HG03025 (cell line): ENCODE data around the gene GCAT.
A peak's percentile ranks its signal among the peaks of the same experiment; 100 is the strongest.

ENCODE experiments used
- ATAC-seq: cut with Tn5 transposase; IDR thresholded peaks from one replicate; pipeline ENCODE4 v1.9.1; 2021; ENCODE audit warnings: mild to moderate bottlenecking, moderate library complexity; ENCODE audit not compliant: unreplicated experiment, low FRiP score

The GCAT gene

GRCh38 chr22:37807410-37808293, at the start of gene GCAT:
Gene GCAT, plus strand, starts transcription at chr22:37807934. Its CDS starts 34 bp downstream, at chr22:37807968.
- peak; percentile 51 for ATAC-seq

DNA sequence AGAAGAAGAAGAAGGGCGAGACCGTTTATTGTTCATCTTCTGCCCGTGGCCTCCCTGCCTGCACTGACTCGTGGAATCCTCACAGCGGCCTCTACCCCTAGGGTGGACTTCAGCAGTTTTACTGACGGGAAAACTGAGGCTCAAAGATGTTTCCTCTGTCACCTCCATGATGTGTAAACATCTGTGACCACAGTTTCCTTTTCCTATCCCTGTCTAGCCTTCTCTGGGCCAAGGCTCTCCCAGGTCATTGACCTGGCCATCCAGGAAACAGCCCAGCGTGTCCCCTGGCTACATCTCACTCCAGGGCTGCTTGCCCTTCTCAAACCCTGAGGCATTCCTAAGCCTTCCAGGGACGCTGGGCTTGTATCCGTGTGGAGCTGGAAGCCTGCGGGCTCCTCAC, 49.0 kb upstream of the GCAT start:
- ATAC-seq, result no peak

- no peak for ATAC-seq
Observed at GRCh38 chr22:37759281-37759680, 48.5 kb upstream of the GCAT start.

DNA sequence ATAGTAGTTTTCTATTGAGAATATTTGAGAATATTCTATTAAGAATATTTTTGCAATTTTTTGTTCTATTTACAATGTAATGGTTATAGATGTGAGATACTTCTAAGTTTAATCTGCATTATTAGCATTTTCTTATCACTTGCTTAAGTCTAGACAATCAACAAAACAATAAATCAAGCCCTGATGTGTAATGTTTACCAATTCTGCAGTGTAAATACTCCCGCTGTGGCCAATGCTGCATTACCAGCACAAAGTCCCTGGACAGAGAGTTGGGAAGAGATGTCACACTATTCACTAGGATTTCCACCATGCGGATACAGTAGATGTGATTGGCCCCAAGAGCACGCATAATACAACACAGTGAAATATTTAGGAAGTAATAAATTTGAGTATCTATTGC, 47.6 kb upstream of the GCAT start:
- ATAC-seq, result no peak

GRCh38 chr22:37762389-37762836, 45.3 kb upstream of the GCAT start:
- ATAC-seq, result no peak

GRCh38 chr22:37763012-37763411, 44.7 kb upstream of the GCAT start:
- ATAC-seq, result no peak

DNA sequence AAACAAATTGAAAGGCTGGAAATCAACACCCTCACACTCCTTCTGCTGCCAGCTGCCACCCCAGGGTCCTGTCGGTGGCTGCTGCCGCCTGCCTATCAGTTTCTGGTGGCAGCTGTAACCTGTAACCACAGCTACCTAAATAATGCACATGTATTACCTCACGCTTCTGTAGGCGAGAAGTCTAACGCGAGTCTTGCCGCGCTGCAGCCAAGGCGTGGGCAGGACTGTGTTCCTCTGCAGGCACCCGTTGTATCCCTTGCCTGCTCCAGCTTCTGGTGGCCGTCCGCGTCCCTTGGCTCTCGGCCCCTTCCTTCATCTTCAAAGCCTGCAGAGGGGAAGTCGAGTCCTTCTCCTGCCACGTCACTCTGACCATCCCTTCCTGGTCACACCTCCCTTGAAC, 44.1 kb upstream of the GCAT start:
- no peak for ATAC-seq

GRCh38 chr22:37764622-37765021, 43.1 kb upstream of the GCAT start:
- ATAC-seq, result no peak

DNA sequence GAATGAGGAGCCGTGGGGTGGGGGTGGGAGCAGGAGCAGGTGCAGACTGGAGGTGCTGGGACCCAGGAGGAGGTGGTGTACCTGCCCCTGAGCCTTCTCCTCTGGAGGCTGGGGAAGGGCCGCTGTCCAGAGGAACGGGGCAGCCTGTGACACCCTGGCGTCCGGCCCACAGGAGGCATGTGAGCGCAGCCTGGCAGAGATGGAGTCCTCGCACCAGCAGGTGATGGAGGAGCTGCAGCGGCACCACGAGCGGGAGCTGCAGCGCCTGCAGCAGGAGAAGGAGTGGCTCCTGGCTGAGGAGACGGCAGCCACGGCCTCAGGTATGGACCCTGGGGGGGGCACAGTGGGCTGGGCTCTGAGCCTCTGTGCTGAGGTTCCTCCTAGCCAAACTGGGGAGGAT, 42.2 kb upstream of the GCAT start:
- no peak for ATAC-seq

DNA sequence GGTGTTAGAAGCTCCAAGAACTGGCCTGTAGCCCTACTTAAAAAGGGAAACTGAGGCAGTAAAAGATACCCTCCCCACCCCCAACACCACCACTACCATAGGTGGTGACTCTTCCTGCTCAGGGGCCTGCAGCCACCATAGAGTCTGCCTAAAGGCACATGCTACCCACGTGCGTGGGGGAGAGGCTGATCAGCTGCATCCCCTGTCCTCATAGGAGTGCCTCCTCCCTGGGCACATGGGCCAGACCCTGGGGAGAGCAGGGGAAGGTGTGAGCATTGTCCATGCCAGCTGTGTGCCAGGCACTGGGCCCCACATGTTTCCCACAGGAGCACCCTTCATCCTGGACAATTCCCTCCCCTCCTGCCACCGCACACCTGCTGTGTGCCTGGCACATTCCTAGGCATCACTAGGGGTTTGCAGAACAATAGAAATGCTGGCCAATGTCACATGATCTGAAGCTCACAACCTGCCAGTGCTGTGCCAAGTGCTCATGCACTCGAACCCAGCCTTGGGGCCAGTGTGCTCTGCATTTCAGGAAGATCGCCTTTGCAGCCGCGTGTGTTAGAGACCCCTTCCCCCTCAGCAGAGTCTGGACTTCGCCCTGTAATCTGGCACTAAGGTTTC, 41.7 kb upstream of the GCAT start:
- no peak for ATAC-seq

GRCh38 chr22:37768273-37768672, 39.5 kb upstream of the GCAT start:
- no peak for ATAC-seq

GRCh38 chr22:37769056-37769455, 38.7 kb upstream of the GCAT start:
- no peak for ATAC-seq

DNA sequence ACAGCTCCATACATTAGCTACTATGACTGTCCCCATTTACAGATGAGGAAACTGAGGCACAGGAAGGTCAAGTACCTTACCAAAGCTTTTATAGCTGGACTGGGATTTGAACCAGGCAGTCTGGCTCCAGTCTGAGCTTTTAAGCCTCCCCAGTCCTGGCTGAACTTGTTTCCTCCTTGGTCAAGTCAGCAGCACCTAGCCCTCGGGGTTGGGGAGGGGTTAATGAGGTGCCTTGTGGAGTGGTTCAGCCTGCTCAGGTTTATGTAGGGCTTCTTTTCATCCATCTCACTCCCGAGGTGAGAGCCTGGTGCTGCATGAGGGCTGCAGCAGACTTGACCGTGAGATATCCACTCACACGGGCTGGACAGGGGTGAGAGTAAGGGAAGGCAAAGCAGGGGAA, 36.7 kb upstream of the GCAT start:
- ATAC-seq, result no peak

DNA sequence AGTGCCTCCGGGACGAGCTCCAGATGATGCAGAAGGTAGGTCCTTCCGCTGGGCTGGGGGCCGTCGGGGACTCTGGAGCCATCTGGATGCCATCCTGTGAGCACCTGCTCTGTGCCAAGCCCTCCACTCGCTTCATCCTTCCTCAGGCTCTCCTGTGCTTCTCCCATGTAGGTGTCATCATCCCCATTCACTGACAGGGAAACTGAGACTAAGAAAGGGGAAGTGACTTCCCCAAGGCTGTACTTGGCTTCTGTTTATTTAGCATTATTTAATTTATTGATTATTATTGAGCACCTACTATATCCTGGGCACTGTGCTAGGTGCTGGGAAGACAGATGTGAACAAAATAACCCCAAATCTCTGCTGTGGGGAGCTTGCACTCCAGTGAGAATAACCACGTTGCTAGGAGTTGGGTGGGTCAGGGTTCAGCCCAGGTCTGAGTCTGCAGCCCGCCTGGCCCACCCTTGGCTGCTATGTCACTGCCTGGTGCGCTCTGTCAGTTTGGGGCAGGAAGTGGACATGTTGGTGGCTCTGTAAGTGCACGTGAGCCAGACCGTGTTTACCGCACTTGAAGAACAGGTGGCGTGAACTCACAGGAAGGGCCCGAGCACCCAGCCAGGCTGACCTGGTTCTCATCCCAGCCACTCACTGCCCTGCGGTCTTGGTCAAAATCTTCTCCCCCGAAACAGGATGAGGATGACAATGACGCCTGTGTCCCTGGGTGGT, 35.9 kb upstream of the GCAT start:
- no peak for ATAC-seq

GRCh38 chr22:37774728-37775127, 33.0 kb upstream of the GCAT start:
- no peak for ATAC-seq

- ATAC-seq, result no peak
Observed at GRCh38 chr22:37775785-37776638, 31.7 kb upstream of the GCAT start.

- no peak for ATAC-seq
Observed at GRCh38 chr22:37776639-37777005, 31.1 kb upstream of the GCAT start.

- no peak for ATAC-seq
Observed at GRCh38 chr22:37777122-37777687, 30.5 kb upstream of the GCAT start.

DNA sequence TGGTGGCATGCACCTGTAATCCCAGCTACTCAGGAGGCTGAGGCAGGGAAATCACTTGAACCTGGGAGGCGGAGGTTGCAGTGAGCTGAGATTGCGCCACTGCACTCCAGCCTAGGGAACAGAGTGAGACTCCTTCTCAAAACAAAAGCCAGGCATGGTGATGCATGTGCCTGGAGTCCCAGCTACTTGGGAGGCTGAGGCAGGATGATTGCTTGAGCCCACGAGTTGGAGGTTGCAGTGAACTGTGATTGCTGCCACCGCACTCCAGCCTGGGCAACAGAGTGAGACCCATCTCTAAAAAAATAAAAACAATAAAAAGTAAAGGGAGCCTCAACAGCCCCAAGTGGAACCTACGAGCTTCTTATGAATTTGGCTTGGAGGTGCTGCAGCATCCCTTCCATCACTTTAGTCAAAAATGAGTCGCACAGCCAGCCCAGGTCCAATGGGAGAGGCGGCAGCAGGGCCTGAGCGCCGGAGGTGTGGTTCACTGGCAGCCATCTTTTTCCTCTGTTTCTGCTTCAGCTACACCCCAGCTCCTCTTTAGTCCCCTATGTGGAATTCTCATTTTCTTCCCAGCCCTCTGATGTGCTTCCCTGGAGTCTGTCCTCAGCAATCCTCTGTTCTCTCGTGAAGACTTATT, 29.2 kb upstream of the GCAT start:
- ATAC-seq, result no peak
